HFFc6 (cell line): ENCODE data around the gene MYH10. TPM values are rescaled to one million over a fixed set of nuclear protein-coding genes. Genes with fewer than 3 reads are reported as not detected.
"Not testable (repeated sequence)": the region's sequence is repeated elsewhere in the genome, so short reads cannot be mapped to it uniquely, and the experiment has no call there.

Experiments
- DNase-seq: peaks from one replicate; pipeline ENCODE4 v3.0.0-alpha.2; 2018
- H3K27ac Mint-ChIP-seq: 2 replicates; pipeline ENCODE4 v1.8.0; 2020; ENCODE audit warnings: mild to moderate bottlenecking, mixed read lengths
- H3K27me3 Mint-ChIP-seq: 2 replicates; pipeline ENCODE4 v1.8.0; 2021; ENCODE audit warnings: mild to moderate bottlenecking, moderate library complexity, mixed read lengths; ENCODE audit not compliant: insufficient read depth
- H3K36me3 Mint-ChIP-seq: 2 replicates; pipeline ENCODE4 v1.8.0; 2021; ENCODE audit warnings: low read depth, mixed read lengths
- H3K4me1 Mint-ChIP-seq: 2 replicates; pipeline ENCODE4 v1.8.0; 2020; ENCODE audit warnings: low read depth, mixed read lengths
- H3K4me3 Mint-ChIP-seq: 2 replicates; pipeline ENCODE4 v1.8.0; 2020; ENCODE audit warnings: mild to moderate bottlenecking, moderate library complexity, mixed read lengths
- H3K9me3 Mint-ChIP-seq: 2 replicates; pipeline ENCODE4 v1.8.0; 2020; ENCODE audit warnings: mild to moderate bottlenecking, mixed read lengths
- CTCF ChIP-seq: fragments of 200-600 bp; sonication (generic); IDR thresholded peaks from 2 replicates; pipeline ENCODE4 v1.5.0; 2021; ENCODE audit warnings: antibody characterized with exemption, mild to moderate bottlenecking
- total RNA-seq, 6 experiments: library from RNA; stranded (reverse); fragmentation: NEBNext Ultra II Directional; extraction: Animal tissue kit (Norgen Biotek cat#: 25700); gene quantifications; 2 replicates in 1 of 6; 3 replicates in 5 of 6; pipeline ENCODE4 v1.2.3, GENCODE V29; 2021

MYH10 gene
- total RNA-seq, 6 experiments from 2014 or later: 54.0 to 63.3 (median 58.3) TPM

GRCh38 chr17:8664456-8665126 lies 34.1 kb upstream of the MYH10 start:
- Mint-ChIP-seq H3K9me3 (no peaks in the 10 kb centered on the region), H3K27ac (no peak overlapping the region), H3K4me3 (no peak overlapping the region), H3K27me3 (peaks cover 19% of the 10 kb centered on the region), H3K4me1 (no peaks in the 10 kb centered on the region), H3K36me3 (no peaks in the 10 kb centered on the region)
- no peak for TF ChIP-seq CTCF
- DNase-seq: no peak

- Mint-ChIP-seq H3K4me3 (no peak overlapping the region), H3K36me3 (no peaks in the 10 kb centered on the region), H3K27me3 (peaks cover 16% of the 10 kb centered on the region), H3K9me3 (no peaks in the 10 kb centered on the region), H3K4me1 (no peaks in the 10 kb centered on the region), H3K27ac (no peak overlapping the region)
- TF ChIP-seq CTCF: no peak
- DNase-seq: no peak
Measured at GRCh38 chr17:8662973-8663372, 32.4 kb upstream of the MYH10 start.

GRCh38 chr17:8662076-8662831 lies 31.7 kb upstream of the MYH10 start:
- TF ChIP-seq CTCF: no peak
- Mint-ChIP-seq H3K4me3 (no peak overlapping the region), H3K36me3 (no peaks in the 10 kb centered on the region), H3K27ac (no peak overlapping the region), H3K27me3 (peaks cover 18% of the 10 kb centered on the region), H3K4me1 (no peaks in the 10 kb centered on the region), H3K9me3 (peaks cover 5% of the 10 kb centered on the region)
- DNase-seq: no peak

- DNase-seq, H3K4me1 Mint-ChIP-seq, H3K4me3 Mint-ChIP-seq, H3K27ac Mint-ChIP-seq, H3K36me3 Mint-ChIP-seq: not testable (repeated sequence)
- Mint-ChIP-seq H3K27me3 (peaks cover 17% of the 10 kb centered on the region), H3K9me3 (peaks cover 10% of the 10 kb centered on the region)
Measured at GRCh38 chr17:8660709-8661108, 30.2 kb upstream of the MYH10 start.

GRCh38 chr17:8659758-8660410 lies 29.4 kb upstream of the MYH10 start:
- H3K27ac Mint-ChIP-seq: no peak overlapping the region

More at GRCh38 chr17:8659758-8660410, 29.4 kb upstream of the MYH10 start:
- H3K36me3 Mint-ChIP-seq: peaks cover 6% of the 10 kb centered on the region
- H3K27me3 Mint-ChIP-seq: peaks cover 15% of the 10 kb centered on the region
- no peaks in the 10 kb centered on the region for H3K4me1 Mint-ChIP-seq
- peaks cover 10% of the 10 kb centered on the region for H3K9me3 Mint-ChIP-seq
- TF ChIP-seq CTCF: no peak
- no peak overlapping the region for H3K4me3 Mint-ChIP-seq
- no peak for DNase-seq
